HuH-7.5 (cell line): ENCODE results near the gene PHF21B.

ENCODE experiments used
- DNase-seq: peaks from one replicate; pipeline ENCODE4 v3.0.0; 2011; ENCODE audit warnings: low spot score

Gene PHF21B

DNA sequence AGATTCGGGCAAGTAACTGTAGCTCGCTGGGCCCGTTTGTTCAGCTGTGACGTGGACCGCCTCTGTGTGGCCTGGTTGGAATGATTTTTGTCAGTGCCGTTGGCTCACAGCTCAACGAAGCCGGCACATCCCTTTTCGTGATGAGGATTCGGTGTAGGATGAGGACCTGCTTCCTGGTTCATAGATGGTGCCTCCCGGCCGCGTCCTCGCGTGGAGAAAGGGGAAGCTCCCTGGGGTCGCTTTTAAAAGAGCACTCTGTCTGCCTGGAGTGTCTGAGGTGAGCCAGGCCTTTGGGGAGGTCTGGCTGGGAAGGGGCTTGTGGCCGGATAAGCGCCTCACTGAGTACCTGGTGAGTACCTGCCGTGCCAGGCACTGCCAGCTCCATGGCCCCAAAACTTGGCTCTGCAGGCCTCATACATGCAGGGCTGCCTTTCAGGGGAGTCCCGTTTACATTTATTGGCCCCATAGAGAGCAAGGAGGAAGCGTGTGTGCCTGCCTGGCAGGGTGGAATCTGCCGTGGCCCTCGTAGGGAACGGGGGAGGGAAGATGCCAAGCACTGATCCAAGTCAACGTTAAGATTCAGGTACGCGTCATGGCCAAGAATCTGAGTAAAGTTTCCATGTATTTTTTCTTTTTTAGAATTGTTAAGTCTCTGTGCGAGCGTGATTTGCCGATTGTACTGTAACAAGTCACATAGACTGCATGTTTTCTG is 169.0 kb downstream of the PHF21B start:
- no peak for DNase-seq

DNA sequence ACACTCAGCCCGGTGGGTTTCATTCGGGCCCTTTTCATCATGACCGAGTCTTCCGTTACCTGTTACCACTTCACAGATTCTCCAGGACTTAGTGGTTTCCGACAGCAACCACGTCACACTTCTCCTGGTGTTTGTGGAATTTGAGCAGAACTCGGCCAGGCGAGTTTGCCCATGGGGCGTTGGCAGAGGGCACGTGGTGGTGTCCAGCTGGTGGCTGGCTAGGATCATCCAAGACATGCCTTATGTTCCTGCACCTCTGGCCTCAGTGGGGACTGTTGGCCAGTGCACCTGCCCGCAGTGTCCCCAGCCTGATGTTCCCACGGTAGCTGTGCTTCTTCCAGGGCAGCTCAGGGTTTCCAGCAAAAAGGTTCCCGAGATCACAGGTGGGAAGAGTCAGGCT is 170.1 kb downstream of the PHF21B start:
- DNase-seq: no peak

DNA sequence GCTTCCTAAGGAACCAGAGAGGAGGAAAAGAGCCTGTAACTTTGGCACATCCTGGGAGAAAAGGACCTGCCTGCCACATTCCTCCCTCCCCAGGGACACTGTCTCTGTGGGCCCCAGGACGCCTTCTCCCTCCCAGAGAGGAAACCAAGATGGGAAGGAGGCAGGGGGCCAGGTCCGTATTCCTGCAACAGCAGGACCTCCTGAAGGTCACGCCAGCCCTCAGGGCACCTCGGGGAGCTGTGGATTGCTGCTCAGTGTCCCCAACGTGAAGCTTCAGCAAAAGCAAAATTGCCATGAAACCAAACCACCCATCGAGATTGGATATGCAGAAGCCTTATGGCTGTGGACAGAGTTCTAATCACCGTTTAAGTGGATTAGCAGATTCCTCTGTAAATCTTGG is 170.7 kb downstream of the PHF21B start:
- no peak for DNase-seq

DNA sequence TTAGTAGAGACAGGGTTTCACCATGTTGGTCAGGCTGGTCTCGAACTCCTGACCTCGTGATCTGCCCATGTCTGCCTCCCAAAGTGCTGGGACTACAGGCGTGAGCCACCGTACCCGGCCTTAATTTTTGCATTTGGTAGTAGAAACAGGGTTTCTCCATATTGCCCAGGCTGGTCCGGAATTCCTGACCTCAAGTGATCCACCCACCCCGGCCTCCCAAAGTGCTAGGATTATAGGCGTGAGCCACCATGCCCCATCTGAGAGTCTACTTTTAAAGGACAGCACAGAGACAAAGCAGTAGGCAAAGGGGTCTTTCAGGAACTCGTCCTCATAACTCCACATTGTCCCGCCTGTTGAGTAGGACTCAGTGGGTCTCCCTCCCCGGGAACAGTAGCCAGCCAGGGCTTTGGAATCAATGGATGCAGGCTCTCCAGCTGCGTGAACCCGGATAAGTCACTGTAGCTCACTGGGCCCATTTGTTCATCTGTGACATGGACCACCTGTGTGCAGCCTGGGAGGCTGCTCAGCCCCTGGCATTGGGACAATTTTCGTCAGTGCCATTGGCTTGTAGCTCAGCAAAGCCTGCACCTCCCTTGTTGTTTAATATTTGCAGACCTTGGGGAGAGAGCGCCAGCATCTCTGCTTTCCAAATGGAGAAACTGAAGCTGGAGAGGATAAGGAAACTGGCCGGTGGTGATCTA is 171.3 kb downstream of the PHF21B start:
- no peak for DNase-seq

DNA sequence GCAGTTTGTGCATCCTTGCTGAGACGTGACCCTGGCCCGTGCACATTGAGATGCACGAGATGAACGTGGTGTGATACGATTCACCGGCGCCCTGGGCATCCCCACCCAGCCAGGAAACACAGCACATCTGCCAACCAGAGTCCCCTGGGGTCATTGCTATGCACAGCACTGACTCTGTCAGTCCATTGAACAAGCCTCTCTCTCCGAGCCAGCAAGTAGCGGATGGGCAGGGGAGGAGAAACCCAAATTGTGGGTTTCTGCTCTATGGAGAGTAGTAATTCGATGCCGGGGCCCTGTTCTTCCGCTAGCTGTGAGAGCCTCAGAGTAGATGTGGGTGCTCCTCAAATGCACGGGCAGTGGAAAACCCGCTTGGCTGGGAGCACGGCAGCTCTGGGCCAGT is 172.3 kb downstream of the PHF21B start:
- DNase-seq: no peak

DNA sequence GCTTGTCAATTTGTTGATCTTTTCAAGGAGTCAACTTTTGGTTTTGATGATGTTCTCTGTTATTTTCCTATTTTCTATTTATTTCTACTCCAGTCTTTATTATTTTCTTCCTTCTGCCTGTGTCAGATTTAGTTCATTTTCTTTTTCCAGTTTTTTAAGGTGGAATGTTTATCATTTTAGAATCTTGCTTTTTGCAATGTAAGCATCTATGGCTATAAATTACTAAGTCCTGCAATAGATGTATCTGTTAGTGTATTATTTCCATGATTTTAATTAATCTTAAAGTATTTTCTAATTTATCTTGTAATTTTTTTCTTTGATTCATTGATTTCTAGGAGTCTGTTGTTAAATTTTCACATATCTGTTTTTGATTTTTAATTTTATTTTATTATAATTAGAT is 175.7 kb downstream of the PHF21B start:
- no peak for DNase-seq

DNA sequence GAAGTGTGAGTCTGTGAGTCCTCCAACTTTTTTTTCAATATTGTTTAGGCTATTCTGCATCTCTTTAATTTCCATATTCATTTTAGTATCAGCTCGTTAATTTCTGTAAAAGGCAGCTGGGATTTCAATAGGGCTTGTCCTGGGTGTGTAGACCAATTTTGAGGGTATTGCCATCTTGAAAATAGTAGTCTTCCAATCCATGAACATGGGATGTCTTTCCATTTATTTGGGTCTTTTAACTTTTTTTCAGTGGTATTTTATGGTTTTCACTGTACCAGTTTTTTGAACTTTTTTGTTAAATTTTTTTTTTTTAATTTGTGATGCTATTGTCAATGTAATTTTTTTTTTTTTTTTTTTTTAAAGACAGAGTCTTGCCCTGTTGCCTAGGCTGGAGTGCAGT is 177.9 kb downstream of the PHF21B start:
- DNase-seq: no peak
